BLaER1 (cell line): ENCODE data around the gene TPRG1L.
A peak's percentile ranks its signal among the peaks of the same experiment; 100 is the strongest.

Experiments used
- H3K27ac ChIP-seq: shearing (Covaris generic); formaldehyde crosslinking; 2 replicates; pipeline ENCODE4 v1.8.1; 2022
- H3K27me3 ChIP-seq: shearing (Covaris generic); formaldehyde crosslinking; 2 replicates; pipeline ENCODE4 v1.8.1; 2022
- H3K36me3 ChIP-seq: shearing (Covaris generic); formaldehyde crosslinking; 2 replicates; pipeline ENCODE4 v1.8.1; 2022
- H3K4me1 ChIP-seq: shearing (Covaris generic); formaldehyde crosslinking; 2 replicates; pipeline ENCODE4 v1.8.1; 2022
- H3K4me2 ChIP-seq: shearing (Covaris generic); formaldehyde crosslinking; 2 replicates; pipeline ENCODE4 v1.8.1; 2022
- H3K4me3 ChIP-seq: shearing (Covaris generic); formaldehyde crosslinking; 2 replicates; pipeline ENCODE4 v1.8.1; 2022
- H3K9ac ChIP-seq: shearing (Covaris generic); formaldehyde crosslinking; 2 replicates; pipeline ENCODE4 v1.8.1; 2022
- H3K9me3 ChIP-seq: shearing (Covaris generic); formaldehyde crosslinking; 2 replicates; pipeline ENCODE4 v1.8.1; 2022
- H4K20me1 ChIP-seq: shearing (Covaris generic); formaldehyde crosslinking; 2 replicates; pipeline ENCODE4 v1.8.1; 2022
- Cebpa-rat ChIP-seq: shearing (Covaris generic); IDR thresholded peaks from 2 replicates; pipeline ENCODE4 v1.8.1; 2022

Gene TPRG1L

GRCh38 chr1:3604997-3605823 is 19.6 kb upstream of the TPRG1L start:
- no peak for TF ChIP-seq Cebpa-rat
- Histone ChIP-seq H3K36me3 (peaks cover 60% of the 10 kb centered on the region), H3K4me2 (0 out of 2 replicates have a peak overlapping the region, but pooled peaks have one; percentile 3), H3K27ac (no peak overlapping the region), H3K9ac (no peak overlapping the region), H3K27me3 (no peaks in the 10 kb centered on the region), H4K20me1 (peaks cover 100% of the 10 kb centered on the region), H3K4me1 (peaks cover 96% of the 10 kb centered on the region), H3K9me3 (no peaks in the 10 kb centered on the region), H3K4me3 (no peak overlapping the region)

- Histone ChIP-seq H3K36me3 (peaks cover 42% of the 10 kb centered on the region), H4K20me1 (peaks cover 85% of the 10 kb centered on the region), H3K9ac (no peak overlapping the region), H3K4me3 (no peak overlapping the region), H3K9me3 (no peaks in the 10 kb centered on the region), H3K4me1 (peaks cover 84% of the 10 kb centered on the region), H3K27ac (no peak overlapping the region), H3K27me3 (peaks cover 4% of the 10 kb centered on the region), H3K4me2 (peak overlapping the region; percentile 95)
- no peak for TF ChIP-seq Cebpa-rat
These were observed 17.8 kb upstream of the TPRG1L start for GRCh38 chr1:3606779-3607702.

- Histone ChIP-seq H3K4me3 (no peak overlapping the region), H4K20me1 (peaks cover 85% of the 10 kb centered on the region), H3K9ac (no peak overlapping the region), H3K4me2 (peak overlapping the region; percentile 95), H3K27ac (no peak overlapping the region), H3K9me3 (no peaks in the 10 kb centered on the region), H3K36me3 (peaks cover 36% of the 10 kb centered on the region), H3K4me1 (peaks cover 84% of the 10 kb centered on the region), H3K27me3 (peaks cover 10% of the 10 kb centered on the region)
- TF ChIP-seq Cebpa-rat, result no peak
These were observed 17.1 kb upstream of the TPRG1L start for GRCh38 chr1:3607703-3608065.

GRCh38 chr1:3608154-3608553 is 16.7 kb upstream of the TPRG1L start:
- peak overlapping the region; percentile 95 for H3K4me2 ChIP-seq
- peaks cover 84% of the 10 kb centered on the region for H3K4me1 ChIP-seq
- H3K4me3 ChIP-seq, result peak overlapping the region; percentile 81
- peaks cover 15% of the 10 kb centered on the region for H3K27me3 ChIP-seq
- H3K36me3 ChIP-seq, result peaks cover 33% of the 10 kb centered on the region
- TF ChIP-seq Cebpa-rat, result no peak
- H3K27ac ChIP-seq, result peak overlapping the region; percentile 88; the same call in 1 of the 2 replicates
- H4K20me1 ChIP-seq, result peaks cover 85% of the 10 kb centered on the region
- no peaks in the 10 kb centered on the region for H3K9me3 ChIP-seq
- H3K9ac ChIP-seq, result peak overlapping the region; percentile 67; the same call in 1 of the 2 replicates

- Histone ChIP-seq H3K27me3 (peaks cover 17% of the 10 kb centered on the region), H3K36me3 (peaks cover 23% of the 10 kb centered on the region)
These were observed 15.6 kb upstream of the TPRG1L start for GRCh38 chr1:3609016-3609768.

GRCh38 chr1:3609769-3610526 is 14.9 kb upstream of the TPRG1L start:
- H3K4me2 ChIP-seq, result peak overlapping the region; percentile 95
- peak overlapping the region; percentile 88 for H3K27ac ChIP-seq
- no peak for TF ChIP-seq Cebpa-rat
- peak overlapping the region; percentile 67 for H3K9ac ChIP-seq
- peaks cover 23% of the 10 kb centered on the region for H3K36me3 ChIP-seq
- H3K4me3 ChIP-seq, result peak overlapping the region; percentile 81
- H3K4me1 ChIP-seq, result peaks cover 86% of the 10 kb centered on the region
- H3K9me3 ChIP-seq, result no peaks in the 10 kb centered on the region
- H3K27me3 ChIP-seq, result peaks cover 17% of the 10 kb centered on the region
- H4K20me1 ChIP-seq, result peaks cover 85% of the 10 kb centered on the region

More at GRCh38 chr1:3609016-3609768, 15.6 kb upstream of the TPRG1L start:
- H3K4me3 ChIP-seq, result peak overlapping the region; percentile 81
- H3K4me1 ChIP-seq, result peaks cover 84% of the 10 kb centered on the region
- no peaks in the 10 kb centered on the region for H3K9me3 ChIP-seq
- no peak for TF ChIP-seq Cebpa-rat
- peak overlapping the region; percentile 95 for H3K4me2 ChIP-seq
- H3K9ac ChIP-seq, result peak overlapping the region; percentile 67
- peak overlapping the region; percentile 88 for H3K27ac ChIP-seq
- peaks cover 85% of the 10 kb centered on the region for H4K20me1 ChIP-seq

- peak overlapping the region; percentile 95 for H3K4me2 ChIP-seq
- TF ChIP-seq Cebpa-rat, result no peak
- H3K9me3 ChIP-seq, result no peaks in the 10 kb centered on the region
- H3K4me1 ChIP-seq, result peaks cover 84% of the 10 kb centered on the region
- peak overlapping the region; percentile 82 for H3K9ac ChIP-seq
- peaks cover 17% of the 10 kb centered on the region for H3K27me3 ChIP-seq
- peak overlapping the region; percentile 81 for H3K4me3 ChIP-seq
- peaks cover 21% of the 10 kb centered on the region for H3K36me3 ChIP-seq
- peaks cover 85% of the 10 kb centered on the region for H4K20me1 ChIP-seq
- H3K27ac ChIP-seq, result peak overlapping the region; percentile 88
These were observed 14.2 kb upstream of the TPRG1L start for GRCh38 chr1:3610527-3611169.

GRCh38 chr1:3611170-3612019 is 13.4 kb upstream of the TPRG1L start, which contains the start of gene MEGF6:
Gene MEGF6 (minus strand): TSS chr1:3611508. CDS start chr1:3611268, 240 bp downstream.
- peaks cover 80% of the 10 kb centered on the region for H4K20me1 ChIP-seq
- H3K9me3 ChIP-seq, result no peaks in the 10 kb centered on the region
- peak within 1 kb of the TSS; percentile 95 for H3K4me2 ChIP-seq
- no peak for TF ChIP-seq Cebpa-rat
- peak within 1 kb of the TSS; percentile 88 for H3K27ac ChIP-seq
- peaks cover 77% of the 10 kb centered on the region for H3K4me1 ChIP-seq
- H3K36me3 ChIP-seq, result peaks cover 14% of the 10 kb centered on the region
- H3K27me3 ChIP-seq, result peaks cover 17% of the 10 kb centered on the region
- peak within 1 kb of the TSS; percentile 81 for H3K4me3 ChIP-seq
- H3K9ac ChIP-seq, result peak within 1 kb of the TSS; percentile 82
